Activated CD4-positive, alpha-beta T cell treated with anti-CD3 and anti-CD28 coated beads for 36 hours (primary cell): ENCODE results near the gene XRRA1. TPM values are rescaled to one million over a fixed set of nuclear protein-coding genes. Genes with fewer than 3 reads are reported as not detected.

Experiments used
- ATAC-seq: fragments of 200-7000 bp; cut with Tn5 transposase; one replicate; pipeline ENCODE4 v1.10.0; 2021; ENCODE audit warnings: mild to moderate bottlenecking, moderate library complexity
- CTCF ChIA-PET: fragments of 350-600 bp; sonication (Branson Sonifier 250); formaldehyde crosslinking; loops from one replicate; lab custom pipeline; 2021; ENCODE audit warnings: antibody characterized with exemption; lab: Charles Lee
- POLR2A ChIA-PET: fragments of 350-600 bp; sonication (Branson Sonifier 250); formaldehyde crosslinking; loops from one replicate; lab custom pipeline; 2021; ENCODE audit warnings: antibody characterized with exemption, inconsistent platforms; lab: Charles Lee
- DNase-seq: peaks from one replicate; pipeline ENCODE4 v3.0.0-alpha.2; 2020
- H3K27ac Mint-ChIP-seq: one replicate; pipeline ENCODE4 v1.8.0; 2021; ENCODE audit warnings: mixed read lengths
- H3K27me3 Mint-ChIP-seq: one replicate; pipeline ENCODE4 v1.8.0; 2021; ENCODE audit warnings: mixed read lengths
- H3K36me3 Mint-ChIP-seq: one replicate; pipeline ENCODE4 v1.8.0; 2021; ENCODE audit warnings: low read depth, mixed read lengths
- H3K4me1 Mint-ChIP-seq: one replicate; pipeline ENCODE4 v1.8.0; 2021; ENCODE audit warnings: mixed read lengths
- H3K4me3 Mint-ChIP-seq: one replicate; pipeline ENCODE4 v1.8.0; 2021; ENCODE audit warnings: mild to moderate bottlenecking, moderate library complexity, mixed read lengths
- H3K9me3 Mint-ChIP-seq: one replicate; pipeline ENCODE4 v1.8.0; 2021; ENCODE audit warnings: low read depth, mixed read lengths
- intact Hi-C, 2 experiments: fragments of 100-400 bp; cut with DNase I in 1 of 2; cut with micrococcal nuclease in 1 of 2; formaldehyde crosslinking; loops; one replicate each; pipeline versions ENCODE4 v1.14.2 to v1.15.1; 2022 to 2024; cut with DNase I, micrococcal nuclease
- total RNA-seq, 2 experiments: library from RNA; stranded (reverse); gene quantifications; one replicate each; pipeline ENCODE4 v1.2.3, GENCODE V29; 2021

XRRA1 gene
- total RNA-seq, 2 experiments from 2014 or later, result 7.8 to 11.9 TPM

- no peak overlapping the region for H3K27ac Mint-ChIP-seq
- no peaks in the 10 kb centered on the region for H3K9me3 Mint-ChIP-seq
- CTCF ChIA-PET, result interaction anchor here (0.6 kb wide), 1 partner anchor 72 kb away, joined by 3 read pairs; no protein-coding TSS in a partner anchor
- POLR2A ChIA-PET, result no interaction called here
- no peak for ATAC-seq
- H3K27me3 Mint-ChIP-seq, result no peaks in the 10 kb centered on the region
- no peak overlapping the region for H3K4me3 Mint-ChIP-seq
- peaks cover 25% of the 10 kb centered on the region for H3K36me3 Mint-ChIP-seq
- intact Hi-C loops, result no loop called here
- no peak for DNase-seq
- H3K4me1 Mint-ChIP-seq, result peaks cover 7% of the 10 kb centered on the region
These were observed 99.1 kb downstream of the XRRA1 start for GRCh38 chr11:74849525-74850391.

- ChIA-PET POLR2A (no interaction called here), CTCF (interaction anchor here (0.6 kb wide), 2 partner anchors 82 to 145 kb away, joined by 3 read pairs; no protein-coding TSS in a partner anchor)
- H3K9me3 Mint-ChIP-seq, result no peaks in the 10 kb centered on the region
- peaks cover 22% of the 10 kb centered on the region for H3K36me3 Mint-ChIP-seq
- H3K27me3 Mint-ChIP-seq, result no peaks in the 10 kb centered on the region
- intact Hi-C loops, result no loop called here
- H3K27ac Mint-ChIP-seq, result no peak overlapping the region
- H3K4me1 Mint-ChIP-seq, result peaks cover 7% of the 10 kb centered on the region
- no peak for DNase-seq
- H3K4me3 Mint-ChIP-seq, result no peak overlapping the region
- ATAC-seq, result no peak
These were observed 101.0 kb downstream of the XRRA1 start for GRCh38 chr11:74847895-74848294.

GRCh38 chr11:74847395-74847794 lies 101.5 kb downstream of the XRRA1 start:
- ATAC-seq (no peak), DNase-seq (no peak)
- ChIA-PET POLR2A (no interaction called here), CTCF (interaction anchor here (0.6 kb wide), 1 partner anchor 340 kb away, joined by 3 read pairs; no protein-coding TSS in a partner anchor)
- H3K27me3 Mint-ChIP-seq, result no peaks in the 10 kb centered on the region
- H3K4me1 Mint-ChIP-seq, result peaks cover 7% of the 10 kb centered on the region
- H3K9me3 Mint-ChIP-seq, result no peaks in the 10 kb centered on the region
- intact Hi-C loops, result no loop called here
- peaks cover 17% of the 10 kb centered on the region for H3K36me3 Mint-ChIP-seq
- H3K4me3 Mint-ChIP-seq, result no peak overlapping the region
- no peak overlapping the region for H3K27ac Mint-ChIP-seq

GRCh38 chr11:74846770-74847169 lies 102.1 kb downstream of the XRRA1 start:
- ChIA-PET CTCF (interaction anchor here (0.6 kb wide), 1 partner anchor 341 kb away, joined by 3 read pairs; no protein-coding TSS in a partner anchor), POLR2A (no interaction called here)
- Mint-ChIP-seq H3K36me3 (peaks cover 11% of the 10 kb centered on the region), H3K27me3 (no peaks in the 10 kb centered on the region), H3K4me3 (no peak overlapping the region), H3K27ac (no peak overlapping the region), H3K4me1 (peaks cover 7% of the 10 kb centered on the region), H3K9me3 (no peaks in the 10 kb centered on the region)
- DNase-seq (no peak), ATAC-seq (no peak)
- intact Hi-C loops, result no loop called here

- CTCF ChIA-PET, result no interaction called here
- POLR2A ChIA-PET, result no interaction called here
- DNase-seq (no peak), ATAC-seq (no peak)
- H3K4me3 Mint-ChIP-seq, result no peak overlapping the region
- no peaks in the 10 kb centered on the region for H3K9me3 Mint-ChIP-seq
- intact Hi-C loops, result no loop called here
- H3K27ac Mint-ChIP-seq, result no peak overlapping the region
- no peaks in the 10 kb centered on the region for H3K27me3 Mint-ChIP-seq
- peaks cover 9% of the 10 kb centered on the region for H3K36me3 Mint-ChIP-seq
- peaks cover 7% of the 10 kb centered on the region for H3K4me1 Mint-ChIP-seq
These were observed 102.8 kb downstream of the XRRA1 start for GRCh38 chr11:74845978-74846517.

GRCh38 chr11:74844865-74845264 lies 104.0 kb downstream of the XRRA1 start:
- H3K9me3 Mint-ChIP-seq, result no peaks in the 10 kb centered on the region
- H3K27ac Mint-ChIP-seq, result no peak overlapping the region
- ChIA-PET POLR2A (interaction anchor here (1.0 kb wide), 1 partner anchor 16 kb away, joined by 4 read pairs; no protein-coding TSS in a partner anchor), CTCF (no interaction called here)
- intact Hi-C loops, result no loop called here
- no peak for ATAC-seq
- no peak for DNase-seq
- H3K36me3 Mint-ChIP-seq, result peaks cover 9% of the 10 kb centered on the region
- H3K4me3 Mint-ChIP-seq, result no peak overlapping the region
- no peaks in the 10 kb centered on the region for H3K27me3 Mint-ChIP-seq
- peaks cover 7% of the 10 kb centered on the region for H3K4me1 Mint-ChIP-seq

GRCh38 chr11:74844072-74844471 lies 104.8 kb downstream of the XRRA1 start:
- Mint-ChIP-seq H3K36me3 (peaks cover 9% of the 10 kb centered on the region), H3K27ac (no peak overlapping the region), H3K4me1 (peaks cover 7% of the 10 kb centered on the region), H3K27me3 (no peaks in the 10 kb centered on the region), H3K4me3 (no peak overlapping the region), H3K9me3 (no peaks in the 10 kb centered on the region)
- ATAC-seq, result no peak
- DNase-seq, result no peak
- POLR2A ChIA-PET, result no interaction called here
- intact Hi-C loops, result no loop called here
- CTCF ChIA-PET, result no interaction called here

GRCh38 chr11:74842967-74843366 lies 105.9 kb downstream of the XRRA1 start:
- ChIA-PET POLR2A (no interaction called here), CTCF (no interaction called here)
- Mint-ChIP-seq H3K36me3 (peaks cover 9% of the 10 kb centered on the region), H3K27ac (no peak overlapping the region), H3K9me3 (no peaks in the 10 kb centered on the region), H3K27me3 (no peaks in the 10 kb centered on the region), H3K4me1 (peaks cover 7% of the 10 kb centered on the region), H3K4me3 (no peak overlapping the region)
- intact Hi-C loops, result no loop called here
- ATAC-seq, result no peak
- DNase-seq, result no peak

GRCh38 chr11:74840486-74840885 lies 108.4 kb downstream of the XRRA1 start:
- no peak overlapping the region for H3K4me3 Mint-ChIP-seq

GRCh38 chr11:74839971-74840370 lies 108.9 kb downstream of the XRRA1 start:
- Mint-ChIP-seq H3K36me3 (peaks cover 17% of the 10 kb centered on the region), H3K9me3 (no peaks in the 10 kb centered on the region), H3K4me1 (no peaks in the 10 kb centered on the region), H3K4me3 (no peak overlapping the region), H3K27ac (no peak overlapping the region), H3K27me3 (no peaks in the 10 kb centered on the region)
- no peak for DNase-seq
- intact Hi-C loops, result no loop called here
- ChIA-PET POLR2A (no interaction called here), CTCF (interaction anchor here (0.6 to 1.2 kb wide), 5 partner anchors 17 to 307 kb away, joined by 3 to 4 read pairs (median 3); no protein-coding TSS in a partner anchor)
- no peak for ATAC-seq

More at GRCh38 chr11:74840486-74840885, 108.4 kb downstream of the XRRA1 start:
- no peak for ATAC-seq
- intact Hi-C loops, result no loop called here
- no peak overlapping the region for H3K27ac Mint-ChIP-seq
- CTCF ChIA-PET, result interaction anchor here (0.6 to 1.2 kb wide), 4 partner anchors 17 to 138 kb away, joined by 3 to 4 read pairs (median 3); no protein-coding TSS in a partner anchor
- H3K9me3 Mint-ChIP-seq, result no peaks in the 10 kb centered on the region
- POLR2A ChIA-PET, result no interaction called here
- no peaks in the 10 kb centered on the region for H3K27me3 Mint-ChIP-seq
- no peaks in the 10 kb centered on the region for H3K4me1 Mint-ChIP-seq
- peaks cover 14% of the 10 kb centered on the region for H3K36me3 Mint-ChIP-seq
- no peak for DNase-seq

GRCh38 chr11:74839446-74839845 lies 109.4 kb downstream of the XRRA1 start:
- ATAC-seq, result no peak
- H3K9me3 Mint-ChIP-seq, result no peaks in the 10 kb centered on the region
- H3K4me1 Mint-ChIP-seq, result no peaks in the 10 kb centered on the region
- no peak for DNase-seq
- intact Hi-C loops, result no loop called here
- no peak overlapping the region for H3K27ac Mint-ChIP-seq
- CTCF ChIA-PET, result interaction anchor here (0.8 to 1.2 kb wide), 3 partner anchors 114 to 308 kb away, joined by 3 to 4 read pairs (median 3); no protein-coding TSS in a partner anchor
- H3K27me3 Mint-ChIP-seq, result no peaks in the 10 kb centered on the region
- POLR2A ChIA-PET, result no interaction called here
- H3K4me3 Mint-ChIP-seq, result no peak overlapping the region
- peaks cover 17% of the 10 kb centered on the region for H3K36me3 Mint-ChIP-seq
